GM23338 (cell line): ENCODE results near the gene ERBB3.

ENCODE experiments used
- CREB1 ChIP-seq: fragments of 250-450 bp; sonication (Bioruptor Pico); IDR thresholded peaks from 2 replicates; pipeline ENCODE4 v1.5.0; 2020; ENCODE audit warnings: low read depth, mild to moderate bottlenecking, moderate library complexity
- EZH2 ChIP-seq: fragments of 200-600 bp; sonication (generic); IDR thresholded peaks from one replicate; pipeline ENCODE4 v1.8.0; 2017; ENCODE audit warnings: antibody characterized with exemption, mild to moderate bottlenecking, low read depth; ENCODE audit not compliant: unreplicated experiment
- EZH2phosphoT487 ChIP-seq: fragments of 200-600 bp; sonication (generic); IDR thresholded peaks from one replicate; pipeline ENCODE4 v1.8.1; 2018; ENCODE audit warnings: antibody characterized with exemption; ENCODE audit not compliant: unreplicated experiment
- POLR2AphosphoS5 ChIP-seq: IDR thresholded peaks from 2 replicates; pipeline ENCODE4 v1.6.1; 2016; ENCODE audit warnings: antibody characterized with exemption, low read depth
- STAT1 ChIP-seq: IDR thresholded peaks from one replicate; pipeline ENCODE4 v1.6.1; 2016; ENCODE audit warnings: antibody characterized with exemption; ENCODE audit not compliant: unreplicated experiment
- TF ChIP-seq, protein P1 (sequence below), 2 experiments: fragments of 200-600 bp in 1 of 2; sonication (generic) in 1 of 2; conservative IDR thresholded peaks; 2 replicates each; pipeline versions ENCODE4 v1.5.1 to v1.6.1; 2016 to 2017; ENCODE audit warnings: antibody characterized with exemption in 2 of 2, low read depth in 2 of 2, mild to moderate bottlenecking in 2 of 2, moderate library complexity in 1 of 2
- TF ChIP-seq, protein P2 (sequence below): IDR thresholded peaks from one replicate; pipeline ENCODE4 v1.6.1; 2018; ENCODE audit warnings: antibody characterized with exemption; ENCODE audit not compliant: unreplicated experiment
- TF ChIP-seq, protein P3 (sequence below): fragments of 250-450 bp; sonication (Bioruptor Pico); IDR thresholded peaks from 2 replicates; pipeline ENCODE4 v1.5.0; 2020; ENCODE audit warnings: mild to moderate bottlenecking, moderate library complexity

DNA sequence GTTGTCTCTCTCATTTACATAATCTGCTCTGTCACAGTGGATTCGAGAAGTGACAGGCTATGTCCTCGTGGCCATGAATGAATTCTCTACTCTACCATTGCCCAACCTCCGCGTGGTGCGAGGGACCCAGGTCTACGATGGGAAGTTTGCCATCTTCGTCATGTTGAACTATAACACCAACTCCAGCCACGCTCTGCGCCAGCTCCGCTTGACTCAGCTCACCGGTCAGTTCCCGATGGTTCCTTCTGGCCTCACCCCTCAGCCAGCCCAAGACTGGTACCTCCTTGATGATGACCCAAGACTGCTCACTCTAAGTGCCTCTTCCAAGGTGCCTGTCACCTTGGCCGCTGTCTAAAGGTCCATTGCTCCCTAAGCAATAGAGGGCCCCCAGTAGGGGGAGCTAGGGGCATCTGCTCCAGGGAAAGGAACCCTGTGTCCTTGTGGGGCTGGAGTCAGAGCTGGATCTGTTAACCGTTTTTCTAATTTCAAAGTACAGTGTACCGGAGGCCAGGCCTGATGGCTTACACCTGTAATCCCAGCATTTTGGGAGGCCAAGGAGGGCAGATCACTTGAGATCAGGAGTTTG, 5.1 kb downstream of the ERBB3 start:
- no peak for TF ChIP-seq POLR2AphosphoS5
- TF ChIP-seq, protein P1, sequence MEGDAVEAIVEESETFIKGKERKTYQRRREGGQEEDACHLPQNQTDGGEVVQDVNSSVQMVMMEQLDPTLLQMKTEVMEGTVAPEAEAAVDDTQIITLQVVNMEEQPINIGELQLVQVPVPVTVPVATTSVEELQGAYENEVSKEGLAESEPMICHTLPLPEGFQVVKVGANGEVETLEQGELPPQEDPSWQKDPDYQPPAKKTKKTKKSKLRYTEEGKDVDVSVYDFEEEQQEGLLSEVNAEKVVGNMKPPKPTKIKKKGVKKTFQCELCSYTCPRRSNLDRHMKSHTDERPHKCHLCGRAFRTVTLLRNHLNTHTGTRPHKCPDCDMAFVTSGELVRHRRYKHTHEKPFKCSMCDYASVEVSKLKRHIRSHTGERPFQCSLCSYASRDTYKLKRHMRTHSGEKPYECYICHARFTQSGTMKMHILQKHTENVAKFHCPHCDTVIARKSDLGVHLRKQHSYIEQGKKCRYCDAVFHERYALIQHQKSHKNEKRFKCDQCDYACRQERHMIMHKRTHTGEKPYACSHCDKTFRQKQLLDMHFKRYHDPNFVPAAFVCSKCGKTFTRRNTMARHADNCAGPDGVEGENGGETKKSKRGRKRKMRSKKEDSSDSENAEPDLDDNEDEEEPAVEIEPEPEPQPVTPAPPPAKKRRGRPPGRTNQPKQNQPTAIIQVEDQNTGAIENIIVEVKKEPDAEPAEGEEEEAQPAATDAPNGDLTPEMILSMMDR (conservative IDR thresholded peaks at IDR 0.05; ENCODE audit: low read depth in 2 of 2) = peak; percentile 73
- TF ChIP-seq CREB1 (CRISPR knock-in tag) = no peak
- no peak for TF ChIP-seq EZH2phosphoT487
- TF ChIP-seq EZH2 = no peak
- TF ChIP-seq, protein P2, sequence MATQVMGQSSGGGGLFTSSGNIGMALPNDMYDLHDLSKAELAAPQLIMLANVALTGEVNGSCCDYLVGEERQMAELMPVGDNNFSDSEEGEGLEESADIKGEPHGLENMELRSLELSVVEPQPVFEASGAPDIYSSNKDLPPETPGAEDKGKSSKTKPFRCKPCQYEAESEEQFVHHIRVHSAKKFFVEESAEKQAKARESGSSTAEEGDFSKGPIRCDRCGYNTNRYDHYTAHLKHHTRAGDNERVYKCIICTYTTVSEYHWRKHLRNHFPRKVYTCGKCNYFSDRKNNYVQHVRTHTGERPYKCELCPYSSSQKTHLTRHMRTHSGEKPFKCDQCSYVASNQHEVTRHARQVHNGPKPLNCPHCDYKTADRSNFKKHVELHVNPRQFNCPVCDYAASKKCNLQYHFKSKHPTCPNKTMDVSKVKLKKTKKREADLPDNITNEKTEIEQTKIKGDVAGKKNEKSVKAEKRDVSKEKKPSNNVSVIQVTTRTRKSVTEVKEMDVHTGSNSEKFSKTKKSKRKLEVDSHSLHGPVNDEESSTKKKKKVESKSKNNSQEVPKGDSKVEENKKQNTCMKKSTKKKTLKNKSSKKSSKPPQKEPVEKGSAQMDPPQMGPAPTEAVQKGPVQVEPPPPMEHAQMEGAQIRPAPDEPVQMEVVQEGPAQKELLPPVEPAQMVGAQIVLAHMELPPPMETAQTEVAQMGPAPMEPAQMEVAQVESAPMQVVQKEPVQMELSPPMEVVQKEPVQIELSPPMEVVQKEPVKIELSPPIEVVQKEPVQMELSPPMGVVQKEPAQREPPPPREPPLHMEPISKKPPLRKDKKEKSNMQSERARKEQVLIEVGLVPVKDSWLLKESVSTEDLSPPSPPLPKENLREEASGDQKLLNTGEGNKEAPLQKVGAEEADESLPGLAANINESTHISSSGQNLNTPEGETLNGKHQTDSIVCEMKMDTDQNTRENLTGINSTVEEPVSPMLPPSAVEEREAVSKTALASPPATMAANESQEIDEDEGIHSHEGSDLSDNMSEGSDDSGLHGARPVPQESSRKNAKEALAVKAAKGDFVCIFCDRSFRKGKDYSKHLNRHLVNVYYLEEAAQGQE = no peak
- no peak for TF ChIP-seq STAT1
- TF ChIP-seq, protein P3, sequence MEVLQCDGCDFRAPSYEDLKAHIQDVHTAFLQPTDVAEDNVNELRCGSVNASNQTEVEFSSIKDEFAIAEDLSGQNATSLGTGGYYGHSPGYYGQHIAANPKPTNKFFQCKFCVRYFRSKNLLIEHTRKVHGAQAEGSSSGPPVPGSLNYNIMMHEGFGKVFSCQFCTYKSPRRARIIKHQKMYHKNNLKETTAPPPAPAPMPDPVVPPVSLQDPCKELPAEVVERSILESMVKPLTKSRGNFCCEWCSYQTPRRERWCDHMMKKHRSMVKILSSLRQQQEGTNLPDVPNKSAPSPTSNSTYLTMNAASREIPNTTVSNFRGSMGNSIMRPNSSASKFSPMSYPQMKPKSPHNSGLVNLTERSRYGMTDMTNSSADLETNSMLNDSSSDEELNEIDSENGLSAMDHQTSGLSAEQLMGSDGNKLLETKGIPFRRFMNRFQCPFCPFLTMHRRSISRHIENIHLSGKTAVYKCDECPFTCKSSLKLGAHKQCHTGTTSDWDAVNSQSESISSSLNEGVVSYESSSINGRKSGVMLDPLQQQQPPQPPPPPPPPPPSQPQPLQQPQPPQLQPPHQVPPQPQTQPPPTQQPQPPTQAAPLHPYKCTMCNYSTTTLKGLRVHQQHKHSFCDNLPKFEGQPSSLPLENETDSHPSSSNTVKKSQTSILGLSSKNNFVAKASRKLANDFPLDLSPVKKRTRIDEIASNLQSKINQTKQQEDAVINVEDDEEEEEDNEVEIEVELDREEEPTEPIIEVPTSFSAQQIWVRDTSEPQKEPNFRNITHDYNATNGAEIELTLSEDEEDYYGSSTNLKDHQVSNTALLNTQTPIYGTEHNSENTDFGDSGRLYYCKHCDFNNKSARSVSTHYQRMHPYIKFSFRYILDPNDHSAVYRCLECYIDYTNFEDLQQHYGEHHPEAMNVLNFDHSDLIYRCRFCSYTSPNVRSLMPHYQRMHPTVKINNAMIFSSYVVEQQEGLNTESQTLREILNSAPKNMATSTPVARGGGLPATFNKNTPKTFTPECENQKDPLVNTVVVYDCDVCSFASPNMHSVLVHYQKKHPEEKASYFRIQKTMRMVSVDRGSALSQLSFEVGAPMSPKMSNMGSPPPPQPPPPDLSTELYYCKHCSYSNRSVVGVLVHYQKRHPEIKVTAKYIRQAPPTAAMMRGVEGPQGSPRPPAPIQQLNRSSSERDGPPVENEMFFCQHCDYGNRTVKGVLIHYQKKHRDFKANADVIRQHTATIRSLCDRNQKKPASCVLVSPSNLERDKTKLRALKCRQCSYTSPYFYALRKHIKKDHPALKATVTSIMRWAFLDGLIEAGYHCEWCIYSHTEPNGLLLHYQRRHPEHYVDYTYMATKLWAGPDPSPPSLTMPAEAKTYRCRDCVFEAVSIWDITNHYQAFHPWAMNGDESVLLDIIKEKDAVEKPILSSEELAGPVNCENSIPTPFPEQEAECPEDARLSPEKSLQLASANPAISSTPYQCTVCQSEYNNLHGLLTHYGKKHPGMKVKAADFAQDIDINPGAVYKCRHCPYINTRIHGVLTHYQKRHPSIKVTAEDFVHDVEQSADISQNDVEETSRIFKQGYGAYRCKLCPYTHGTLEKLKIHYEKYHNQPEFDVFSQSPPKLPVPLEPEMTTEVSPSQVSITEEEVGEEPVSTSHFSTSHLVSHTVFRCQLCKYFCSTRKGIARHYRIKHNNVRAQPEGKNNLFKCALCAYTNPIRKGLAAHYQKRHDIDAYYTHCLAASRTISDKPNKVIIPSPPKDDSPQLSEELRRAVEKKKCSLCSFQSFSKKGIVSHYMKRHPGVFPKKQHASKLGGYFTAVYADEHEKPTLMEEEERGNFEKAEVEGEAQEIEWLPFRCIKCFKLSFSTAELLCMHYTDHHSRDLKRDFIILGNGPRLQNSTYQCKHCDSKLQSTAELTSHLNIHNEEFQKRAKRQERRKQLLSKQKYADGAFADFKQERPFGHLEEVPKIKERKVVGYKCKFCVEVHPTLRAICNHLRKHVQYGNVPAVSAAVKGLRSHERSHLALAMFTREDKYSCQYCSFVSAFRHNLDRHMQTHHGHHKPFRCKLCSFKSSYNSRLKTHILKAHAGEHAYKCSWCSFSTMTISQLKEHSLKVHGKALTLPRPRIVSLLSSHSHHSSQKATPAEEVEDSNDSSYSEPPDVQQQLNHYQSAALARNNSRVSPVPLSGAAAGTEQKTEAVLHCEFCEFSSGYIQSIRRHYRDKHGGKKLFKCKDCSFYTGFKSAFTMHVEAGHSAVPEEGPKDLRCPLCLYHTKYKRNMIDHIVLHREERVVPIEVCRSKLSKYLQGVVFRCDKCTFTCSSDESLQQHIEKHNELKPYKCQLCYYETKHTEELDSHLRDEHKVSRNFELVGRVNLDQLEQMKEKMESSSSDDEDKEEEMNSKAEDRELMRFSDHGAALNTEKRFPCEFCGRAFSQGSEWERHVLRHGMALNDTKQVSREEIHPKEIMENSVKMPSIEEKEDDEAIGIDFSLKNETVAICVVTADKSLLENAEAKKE (CRISPR knock-in tag) = no peak
